Measurements from ENCODE around the gene FGF14. TPM values are rescaled to one million over a fixed set of nuclear protein-coding genes. Genes with fewer than 3 reads are reported as not detected.

The FGF14 gene
- total and polyA plus RNA-seq, 4 experiments from 2014 or later = 0.33 to 0.55 (median 0.35) TPM; not detected in 1

- ChIA-PET POLR2A (ENCODE audit: partially characterized antibody) (no interaction called here), CTCF (ENCODE audit: partially characterized antibody) (no interaction called here)
- no peak overlapping the region for H3K27ac Mint-ChIP-seq
- H3K9me3 ChIP-seq (ENCODE audit: control insufficient read depth in 1 of 2, low read length in 2 of 2) = no peaks in the 10 kb centered on the region
- H3K27ac ChIP-seq (ENCODE audit: low read depth, low read length) = no peak overlapping the region
- no peak overlapping the region for H3K4me3 ChIP-seq (ENCODE audit: low read length in 2 of 2)
- no peaks in the 10 kb centered on the region for H3K4me1 Mint-ChIP-seq
- no peaks in the 10 kb centered on the region for H3K27me3 ChIP-seq (ENCODE audit: insufficient read depth, low read length)
- intact Hi-C loops (cut with micrococcal nuclease) = no loop called here
- H3K36me3 ChIP-seq (ENCODE audit: insufficient read depth, low read length) = no peaks in the 10 kb centered on the region
- no peak for DNase-seq
- no peaks in the 10 kb centered on the region for H3K9me3 Mint-ChIP-seq
- peaks cover 2 to 3% of the 10 kb centered on the region in 2 donors for H3K27me3 Mint-ChIP-seq
- H3K4me1 ChIP-seq (ENCODE audit: insufficient read depth, low read length) = no peaks in the 10 kb centered on the region
- no peak overlapping the region for H3K4me3 Mint-ChIP-seq
- no peaks in the 10 kb centered on the region for H3K36me3 Mint-ChIP-seq
Measured at GRCh38 chr13:102323505-102323904, 78.3 kb downstream of the FGF14 start.

- intact Hi-C loops (cut with micrococcal nuclease) = no loop called here
- H3K4me3 ChIP-seq (ENCODE audit: low read length in 2 of 2) = no peak overlapping the region
- no peak overlapping the region for H3K4me3 Mint-ChIP-seq
- H3K27me3 Mint-ChIP-seq = peaks cover 2 to 3% of the 10 kb centered on the region in 2 donors
- H3K36me3 Mint-ChIP-seq = no peaks in the 10 kb centered on the region
- H3K27ac Mint-ChIP-seq = no peak overlapping the region
- no peaks in the 10 kb centered on the region for H3K4me1 Mint-ChIP-seq
- ChIA-PET POLR2A (ENCODE audit: partially characterized antibody) (no interaction called here), CTCF (ENCODE audit: partially characterized antibody) (no interaction called here)
- no peaks in the 10 kb centered on the region for H3K9me3 Mint-ChIP-seq
- H3K9me3 ChIP-seq (ENCODE audit: control insufficient read depth in 1 of 2, low read length in 2 of 2) = no peaks in the 10 kb centered on the region
- no peaks in the 10 kb centered on the region for H3K36me3 ChIP-seq (ENCODE audit: insufficient read depth, low read length)
- DNase-seq = no peak
- no peaks in the 10 kb centered on the region for H3K27me3 ChIP-seq (ENCODE audit: insufficient read depth, low read length)
- H3K27ac ChIP-seq (ENCODE audit: low read depth, low read length) = no peak overlapping the region
- H3K4me1 ChIP-seq (ENCODE audit: insufficient read depth, low read length) = no peaks in the 10 kb centered on the region
Measured at GRCh38 chr13:102323012-102323411, 78.8 kb downstream of the FGF14 start.

GRCh38 chr13:102322211-102322610 lies 79.6 kb downstream of the FGF14 start:
- no peaks in the 10 kb centered on the region for H3K36me3 ChIP-seq (ENCODE audit: insufficient read depth, low read length)
- H3K4me1 ChIP-seq (ENCODE audit: insufficient read depth, low read length) = no peaks in the 10 kb centered on the region
- Mint-ChIP-seq H3K27ac (no peak overlapping the region), H3K9me3 (no peaks in the 10 kb centered on the region), H3K4me3 (no peak overlapping the region), H3K4me1 (no peaks in the 10 kb centered on the region), H3K36me3 (no peaks in the 10 kb centered on the region), H3K27me3 (peaks cover 2 to 3% of the 10 kb centered on the region in 2 donors)
- no peak overlapping the region for H3K4me3 ChIP-seq (ENCODE audit: low read length in 2 of 2)
- DNase-seq = no peak
- H3K9me3 ChIP-seq (ENCODE audit: control insufficient read depth in 1 of 2, low read length in 2 of 2) = no peaks in the 10 kb centered on the region
- CTCF ChIA-PET (ENCODE audit: partially characterized antibody) = no interaction called here
- H3K27ac ChIP-seq (ENCODE audit: low read depth, low read length) = no peak overlapping the region
- POLR2A ChIA-PET (ENCODE audit: partially characterized antibody) = no interaction called here
- intact Hi-C loops (cut with micrococcal nuclease) = no loop called here
- no peaks in the 10 kb centered on the region for H3K27me3 ChIP-seq (ENCODE audit: insufficient read depth, low read length)

GRCh38 chr13:102318233-102318632 lies 83.6 kb downstream of the FGF14 start:
- Mint-ChIP-seq H3K4me1 (peaks cover 0 to 2% (median 1%) of the 10 kb centered on the region in 4 donors), H3K27me3 (peaks cover under 1 to 3% of the 10 kb centered on the region in 2 donors), H3K9me3 (no peaks in the 10 kb centered on the region), H3K4me3 (no peak overlapping the region), H3K27ac (no peak overlapping the region), H3K36me3 (no peaks in the 10 kb centered on the region)
- CTCF ChIA-PET (ENCODE audit: partially characterized antibody) = no interaction called here
- H3K36me3 ChIP-seq (ENCODE audit: insufficient read depth, low read length) = no peaks in the 10 kb centered on the region
- H3K27ac ChIP-seq (ENCODE audit: low read depth, low read length) = no peak overlapping the region
- H3K4me3 ChIP-seq (ENCODE audit: low read length in 2 of 2) = no peak overlapping the region
- intact Hi-C loops (cut with micrococcal nuclease) = no loop called here
- H3K4me1 ChIP-seq (ENCODE audit: insufficient read depth, low read length) = no peaks in the 10 kb centered on the region
- H3K27me3 ChIP-seq (ENCODE audit: insufficient read depth, low read length) = no peaks in the 10 kb centered on the region
- DNase-seq = no peak
- H3K9me3 ChIP-seq (ENCODE audit: control insufficient read depth in 1 of 2, low read length in 2 of 2) = no peaks in the 10 kb centered on the region
- POLR2A ChIA-PET (ENCODE audit: partially characterized antibody) = no interaction called here

- Histone ChIP-seq H3K4me1 (ENCODE audit: insufficient read depth, low read length) (no peaks in the 10 kb centered on the region), H3K27ac (ENCODE audit: low read depth, low read length) (no peak overlapping the region), H3K27me3 (ENCODE audit: insufficient read depth, low read length) (no peaks in the 10 kb centered on the region), H3K36me3 (ENCODE audit: insufficient read depth, low read length) (no peaks in the 10 kb centered on the region), H3K4me3 (ENCODE audit: low read length in 2 of 2) (no peak overlapping the region), H3K9me3 (ENCODE audit: control insufficient read depth in 1 of 2, low read length in 2 of 2) (no peaks in the 10 kb centered on the region)
- no peak for DNase-seq
- H3K4me3 Mint-ChIP-seq = no peak overlapping the region
- POLR2A ChIA-PET (ENCODE audit: partially characterized antibody) = no interaction called here
- H3K9me3 Mint-ChIP-seq = no peaks in the 10 kb centered on the region
- no peak overlapping the region for H3K27ac Mint-ChIP-seq
- H3K36me3 Mint-ChIP-seq = no peaks in the 10 kb centered on the region
- H3K4me1 Mint-ChIP-seq = peaks cover 0 to 6% (median 5%) of the 10 kb centered on the region in 4 donors
- intact Hi-C loops (cut with micrococcal nuclease) = no loop called here
- CTCF ChIA-PET (ENCODE audit: partially characterized antibody) = no interaction called here
- H3K27me3 Mint-ChIP-seq = peaks cover 2 to 4% of the 10 kb centered on the region in 2 donors
Measured at GRCh38 chr13:102317593-102317992, 84.3 kb downstream of the FGF14 start.

GRCh38 chr13:102316732-102317131 lies 85.1 kb downstream of the FGF14 start:
- peaks cover 2% of the 10 kb centered on the region in 2 donors for H3K27me3 Mint-ChIP-seq
- no peak overlapping the region for H3K27ac Mint-ChIP-seq
- no peak overlapping the region for H3K4me3 Mint-ChIP-seq
- ChIA-PET CTCF (ENCODE audit: partially characterized antibody) (no interaction called here), POLR2A (ENCODE audit: partially characterized antibody) (interaction anchor here (0.7 kb wide), 1 partner anchor 116 kb away, joined by 3 read pairs; no protein-coding TSS in a partner anchor)
- Histone ChIP-seq H3K36me3 (ENCODE audit: insufficient read depth, low read length) (no peaks in the 10 kb centered on the region), H3K9me3 (ENCODE audit: control insufficient read depth in 1 of 2, low read length in 2 of 2) (no peaks in the 10 kb centered on the region), H3K4me3 (ENCODE audit: low read length in 2 of 2) (no peak overlapping the region), H3K27ac (ENCODE audit: low read depth, low read length) (no peak overlapping the region), H3K27me3 (ENCODE audit: insufficient read depth, low read length) (no peaks in the 10 kb centered on the region), H3K4me1 (ENCODE audit: insufficient read depth, low read length) (no peaks in the 10 kb centered on the region)
- DNase-seq = no peak
- peaks cover 0 to 6% (median 5%) of the 10 kb centered on the region in 4 donors for H3K4me1 Mint-ChIP-seq
- intact Hi-C loops (cut with micrococcal nuclease) = no loop called here
- H3K36me3 Mint-ChIP-seq = no peaks in the 10 kb centered on the region
- no peaks in the 10 kb centered on the region for H3K9me3 Mint-ChIP-seq

- ChIA-PET CTCF (ENCODE audit: partially characterized antibody) (no interaction called here), POLR2A (ENCODE audit: partially characterized antibody) (no interaction called here)
- Histone ChIP-seq H3K4me1 (ENCODE audit: insufficient read depth, low read length) (no peaks in the 10 kb centered on the region), H3K9me3 (ENCODE audit: control insufficient read depth in 1 of 2, low read length in 2 of 2) (no peaks in the 10 kb centered on the region), H3K27me3 (ENCODE audit: insufficient read depth, low read length) (no peaks in the 10 kb centered on the region), H3K4me3 (ENCODE audit: low read length in 2 of 2) (no peak overlapping the region), H3K27ac (ENCODE audit: low read depth, low read length) (no peak overlapping the region), H3K36me3 (ENCODE audit: insufficient read depth, low read length) (no peaks in the 10 kb centered on the region)
- Mint-ChIP-seq H3K9me3 (no peaks in the 10 kb centered on the region), H3K27ac (peak overlapping the region in 1 of 7 donors; percentile 42), H3K4me3 (no peak overlapping the region), H3K27me3 (peaks cover 3 to 4% of the 10 kb centered on the region in 2 donors), H3K4me1 (peaks cover 0 to 6% (median 5%) of the 10 kb centered on the region in 4 donors), H3K36me3 (no peaks in the 10 kb centered on the region)
- DNase-seq = no peak
- intact Hi-C loops (cut with micrococcal nuclease) = no loop called here
Measured at GRCh38 chr13:102312841-102313240, 89.0 kb downstream of the FGF14 start.

- Histone ChIP-seq H3K27ac (ENCODE audit: low read depth, low read length) (no peak overlapping the region), H3K36me3 (ENCODE audit: insufficient read depth, low read length) (no peaks in the 10 kb centered on the region), H3K27me3 (ENCODE audit: insufficient read depth, low read length) (no peaks in the 10 kb centered on the region), H3K4me3 (ENCODE audit: low read length in 2 of 2) (no peak overlapping the region), H3K4me1 (ENCODE audit: insufficient read depth, low read length) (no peaks in the 10 kb centered on the region), H3K9me3 (ENCODE audit: control insufficient read depth in 1 of 2, low read length in 2 of 2) (no peaks in the 10 kb centered on the region)
- CTCF ChIA-PET (ENCODE audit: partially characterized antibody) = no interaction called here
- Mint-ChIP-seq H3K36me3 (no peaks in the 10 kb centered on the region), H3K4me1 (peaks cover 0 to 6% (median 5%) of the 10 kb centered on the region in 4 donors), H3K9me3 (no peaks in the 10 kb centered on the region), H3K27me3 (peaks cover 3 to 4% of the 10 kb centered on the region in 2 donors), H3K4me3 (no peak overlapping the region), H3K27ac (no peak overlapping the region)
- intact Hi-C loops (cut with micrococcal nuclease) = no loop called here
- DNase-seq = no peak
- POLR2A ChIA-PET (ENCODE audit: partially characterized antibody) = no interaction called here
Measured at GRCh38 chr13:102311901-102312300, 89.9 kb downstream of the FGF14 start.

All from CD4-positive, alpha-beta memory T cell (primary cell).